ENCODE measurements around the gene GPR171. TPM values are rescaled to one million over a fixed set of nuclear protein-coding genes. Genes with fewer than 3 reads are reported as not detected.

Gene GPR171
- total RNA-seq, 1 experiment from 2014 or later = not detected

- Histone ChIP-seq H4K20me1 (ENCODE audit: insufficient read depth) (no peaks in the 10 kb centered on the region), H3K4me3 (no peak overlapping the region), H2AFZ (no peak overlapping the region), H3K9me3 (ENCODE audit: insufficient read depth, low read depth) (no peaks in the 10 kb centered on the region), H3K79me2 (ENCODE audit: low read depth) (no peaks in the 10 kb centered on the region), H3K36me3 (ENCODE audit: low read depth) (no peaks in the 10 kb centered on the region), H3F3A (ENCODE audit: insufficient read depth, low read depth) (no peaks in the 10 kb centered on the region), H3K27me3 (ENCODE audit: insufficient read depth, low read depth) (no peaks in the 10 kb centered on the region), H3K27ac (no peak overlapping the region), H3K4me1 (replicated peaks; ENCODE audit: insufficient read depth) (no peaks in the 10 kb centered on the region), H3K4me2 (no peak overlapping the region), H3K9me2 (ENCODE audit: insufficient read depth) (no peaks in the 10 kb centered on the region)
- BruUV-seq (replicated peaks) = no TSS peak
- ChIA-PET POLR2A (ENCODE audit: unreplicated experiment) (no interaction called here), CTCF (no interaction called here)
- intact Hi-C loops (cut with micrococcal nuclease; ENCODE audit: unreplicated experiment) = no loop called here
- TF ChIP-seq CTCF (conservative IDR thresholded peaks at IDR 0.05) = no peak
- TF ChIP-seq EZH2 (IDR thresholded peaks at IDR 0.05; ENCODE audit: low read depth) = no peak
- no peak for DNase-seq
Measured at GRCh38 chr3:151199554-151200438, 3.2 kb downstream of the GPR171 start.

GRCh38 chr3:151198849-151199248 is 4.2 kb downstream of the GPR171 start:
- no peaks in the 10 kb centered on the region for H3K9me2 ChIP-seq (ENCODE audit: insufficient read depth)
- DNase-seq = no peak
- no peaks in the 10 kb centered on the region for H3K27me3 ChIP-seq (ENCODE audit: insufficient read depth, low read depth)
- intact Hi-C loops (cut with micrococcal nuclease; ENCODE audit: unreplicated experiment) = no loop called here
- ChIA-PET POLR2A (ENCODE audit: unreplicated experiment) (no interaction called here), CTCF (no interaction called here)
- H3F3A ChIP-seq (ENCODE audit: insufficient read depth, low read depth) = no peaks in the 10 kb centered on the region
- H3K9me3 ChIP-seq (ENCODE audit: insufficient read depth, low read depth) = no peaks in the 10 kb centered on the region
- TF ChIP-seq CTCF (conservative IDR thresholded peaks at IDR 0.05) (no peak), EZH2 (IDR thresholded peaks at IDR 0.05; ENCODE audit: low read depth) (no peak)
- no peak overlapping the region for H3K27ac ChIP-seq
- H3K36me3 ChIP-seq (ENCODE audit: low read depth) = no peaks in the 10 kb centered on the region
- no peak overlapping the region for H3K4me3 ChIP-seq
- H2AFZ ChIP-seq = no peak overlapping the region
- H3K79me2 ChIP-seq (ENCODE audit: low read depth) = no peaks in the 10 kb centered on the region
- no peak overlapping the region for H3K4me2 ChIP-seq
- H4K20me1 ChIP-seq (ENCODE audit: insufficient read depth) = no peaks in the 10 kb centered on the region
- BruUV-seq (replicated peaks) = no TSS peak
- H3K4me1 ChIP-seq (replicated peaks; ENCODE audit: insufficient read depth) = no peaks in the 10 kb centered on the region

- intact Hi-C loops (cut with micrococcal nuclease; ENCODE audit: unreplicated experiment) = no loop called here
- CTCF ChIA-PET = no interaction called here
- Histone ChIP-seq H4K20me1 (ENCODE audit: insufficient read depth) (no peaks in the 10 kb centered on the region), H2AFZ (no peak overlapping the region), H3K79me2 (ENCODE audit: low read depth) (no peaks in the 10 kb centered on the region), H3F3A (ENCODE audit: insufficient read depth, low read depth) (no peaks in the 10 kb centered on the region), H3K4me2 (no peak overlapping the region), H3K27ac (no peak overlapping the region), H3K9me3 (ENCODE audit: insufficient read depth, low read depth) (no peaks in the 10 kb centered on the region), H3K4me1 (replicated peaks; ENCODE audit: insufficient read depth) (no peaks in the 10 kb centered on the region), H3K36me3 (ENCODE audit: low read depth) (no peaks in the 10 kb centered on the region), H3K4me3 (no peak overlapping the region), H3K9me2 (ENCODE audit: insufficient read depth) (no peaks in the 10 kb centered on the region), H3K27me3 (ENCODE audit: insufficient read depth, low read depth) (no peaks in the 10 kb centered on the region)
- POLR2A ChIA-PET (ENCODE audit: unreplicated experiment) = interaction anchor here (0.6 kb wide), 1 partner anchor 414 kb away, joined by 3 read pairs; no protein-coding TSS in a partner anchor
- no peak for TF ChIP-seq CTCF (conservative IDR thresholded peaks at IDR 0.05)
- TF ChIP-seq EZH2 (IDR thresholded peaks at IDR 0.05; ENCODE audit: low read depth) = no peak
- no TSS peak for BruUV-seq (replicated peaks)
- DNase-seq = no peak
Measured at GRCh38 chr3:151197981-151198767, 4.8 kb downstream of the GPR171 start.
